Measurements from ENCODE around the gene IMMT.

DNA sequence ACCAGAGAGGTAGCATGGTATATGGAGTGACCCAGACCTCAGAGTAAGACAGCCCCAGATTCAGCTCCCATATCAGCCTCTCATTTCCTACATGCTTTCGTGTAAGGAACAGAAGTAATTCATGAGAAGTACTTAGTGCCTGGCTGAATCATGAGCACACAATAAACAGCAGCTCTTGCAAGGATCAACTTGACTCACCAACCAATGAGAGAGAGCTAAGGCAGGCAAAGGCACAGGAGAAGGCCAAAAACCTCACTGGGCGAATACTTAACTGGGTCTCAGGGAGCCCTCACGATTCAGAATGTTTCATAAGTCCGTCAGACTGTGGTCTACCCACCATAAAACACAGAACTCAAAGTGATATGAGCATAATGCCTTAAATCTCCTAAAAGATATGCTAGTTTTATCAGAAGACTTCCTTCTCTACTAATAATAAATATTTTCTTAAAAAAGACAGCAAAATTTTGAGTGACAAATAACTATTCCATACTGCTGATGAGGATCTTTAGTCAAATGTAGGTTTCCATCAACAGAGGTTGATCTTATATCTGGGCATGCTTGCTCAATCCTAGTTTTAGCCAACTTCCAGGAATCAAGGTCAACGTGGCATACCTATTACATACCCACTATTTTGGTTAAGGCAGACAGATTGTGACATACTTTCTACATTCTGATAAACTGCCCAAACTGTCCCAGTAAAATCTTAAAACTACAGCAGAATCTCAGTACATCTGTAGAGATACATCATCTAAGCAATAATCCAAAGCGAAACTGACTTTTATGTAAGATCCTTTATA lies 34.9 kb downstream of the IMMT start:
- TF ChIP-seq, protein P1, sequence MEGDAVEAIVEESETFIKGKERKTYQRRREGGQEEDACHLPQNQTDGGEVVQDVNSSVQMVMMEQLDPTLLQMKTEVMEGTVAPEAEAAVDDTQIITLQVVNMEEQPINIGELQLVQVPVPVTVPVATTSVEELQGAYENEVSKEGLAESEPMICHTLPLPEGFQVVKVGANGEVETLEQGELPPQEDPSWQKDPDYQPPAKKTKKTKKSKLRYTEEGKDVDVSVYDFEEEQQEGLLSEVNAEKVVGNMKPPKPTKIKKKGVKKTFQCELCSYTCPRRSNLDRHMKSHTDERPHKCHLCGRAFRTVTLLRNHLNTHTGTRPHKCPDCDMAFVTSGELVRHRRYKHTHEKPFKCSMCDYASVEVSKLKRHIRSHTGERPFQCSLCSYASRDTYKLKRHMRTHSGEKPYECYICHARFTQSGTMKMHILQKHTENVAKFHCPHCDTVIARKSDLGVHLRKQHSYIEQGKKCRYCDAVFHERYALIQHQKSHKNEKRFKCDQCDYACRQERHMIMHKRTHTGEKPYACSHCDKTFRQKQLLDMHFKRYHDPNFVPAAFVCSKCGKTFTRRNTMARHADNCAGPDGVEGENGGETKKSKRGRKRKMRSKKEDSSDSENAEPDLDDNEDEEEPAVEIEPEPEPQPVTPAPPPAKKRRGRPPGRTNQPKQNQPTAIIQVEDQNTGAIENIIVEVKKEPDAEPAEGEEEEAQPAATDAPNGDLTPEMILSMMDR (conservative IDR thresholded peaks at IDR 0.05; ENCODE audit: low read depth in 2 of 2) = no peak
- no peak for TF ChIP-seq EZH2 (IDR thresholded peaks at IDR 0.05; ENCODE audit: low read depth, unreplicated experiment)
- no peak for TF ChIP-seq POLR2AphosphoS5 (IDR thresholded peaks at IDR 0.05; ENCODE audit: low read depth)
- TF ChIP-seq, protein P2, sequence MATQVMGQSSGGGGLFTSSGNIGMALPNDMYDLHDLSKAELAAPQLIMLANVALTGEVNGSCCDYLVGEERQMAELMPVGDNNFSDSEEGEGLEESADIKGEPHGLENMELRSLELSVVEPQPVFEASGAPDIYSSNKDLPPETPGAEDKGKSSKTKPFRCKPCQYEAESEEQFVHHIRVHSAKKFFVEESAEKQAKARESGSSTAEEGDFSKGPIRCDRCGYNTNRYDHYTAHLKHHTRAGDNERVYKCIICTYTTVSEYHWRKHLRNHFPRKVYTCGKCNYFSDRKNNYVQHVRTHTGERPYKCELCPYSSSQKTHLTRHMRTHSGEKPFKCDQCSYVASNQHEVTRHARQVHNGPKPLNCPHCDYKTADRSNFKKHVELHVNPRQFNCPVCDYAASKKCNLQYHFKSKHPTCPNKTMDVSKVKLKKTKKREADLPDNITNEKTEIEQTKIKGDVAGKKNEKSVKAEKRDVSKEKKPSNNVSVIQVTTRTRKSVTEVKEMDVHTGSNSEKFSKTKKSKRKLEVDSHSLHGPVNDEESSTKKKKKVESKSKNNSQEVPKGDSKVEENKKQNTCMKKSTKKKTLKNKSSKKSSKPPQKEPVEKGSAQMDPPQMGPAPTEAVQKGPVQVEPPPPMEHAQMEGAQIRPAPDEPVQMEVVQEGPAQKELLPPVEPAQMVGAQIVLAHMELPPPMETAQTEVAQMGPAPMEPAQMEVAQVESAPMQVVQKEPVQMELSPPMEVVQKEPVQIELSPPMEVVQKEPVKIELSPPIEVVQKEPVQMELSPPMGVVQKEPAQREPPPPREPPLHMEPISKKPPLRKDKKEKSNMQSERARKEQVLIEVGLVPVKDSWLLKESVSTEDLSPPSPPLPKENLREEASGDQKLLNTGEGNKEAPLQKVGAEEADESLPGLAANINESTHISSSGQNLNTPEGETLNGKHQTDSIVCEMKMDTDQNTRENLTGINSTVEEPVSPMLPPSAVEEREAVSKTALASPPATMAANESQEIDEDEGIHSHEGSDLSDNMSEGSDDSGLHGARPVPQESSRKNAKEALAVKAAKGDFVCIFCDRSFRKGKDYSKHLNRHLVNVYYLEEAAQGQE (IDR thresholded peaks at IDR 0.05; ENCODE audit: unreplicated experiment) = no peak
- no peak for TF ChIP-seq JUNB (IDR thresholded peaks at IDR 0.05; ENCODE audit: unreplicated experiment)
- no peak for TF ChIP-seq EZH2phosphoT487 (IDR thresholded peaks at IDR 0.05; ENCODE audit: unreplicated experiment)
- TF ChIP-seq ZNF114 (CRISPR knock-in tag; IDR thresholded peaks at IDR 0.05) = no peak
- TF ChIP-seq, protein P3, sequence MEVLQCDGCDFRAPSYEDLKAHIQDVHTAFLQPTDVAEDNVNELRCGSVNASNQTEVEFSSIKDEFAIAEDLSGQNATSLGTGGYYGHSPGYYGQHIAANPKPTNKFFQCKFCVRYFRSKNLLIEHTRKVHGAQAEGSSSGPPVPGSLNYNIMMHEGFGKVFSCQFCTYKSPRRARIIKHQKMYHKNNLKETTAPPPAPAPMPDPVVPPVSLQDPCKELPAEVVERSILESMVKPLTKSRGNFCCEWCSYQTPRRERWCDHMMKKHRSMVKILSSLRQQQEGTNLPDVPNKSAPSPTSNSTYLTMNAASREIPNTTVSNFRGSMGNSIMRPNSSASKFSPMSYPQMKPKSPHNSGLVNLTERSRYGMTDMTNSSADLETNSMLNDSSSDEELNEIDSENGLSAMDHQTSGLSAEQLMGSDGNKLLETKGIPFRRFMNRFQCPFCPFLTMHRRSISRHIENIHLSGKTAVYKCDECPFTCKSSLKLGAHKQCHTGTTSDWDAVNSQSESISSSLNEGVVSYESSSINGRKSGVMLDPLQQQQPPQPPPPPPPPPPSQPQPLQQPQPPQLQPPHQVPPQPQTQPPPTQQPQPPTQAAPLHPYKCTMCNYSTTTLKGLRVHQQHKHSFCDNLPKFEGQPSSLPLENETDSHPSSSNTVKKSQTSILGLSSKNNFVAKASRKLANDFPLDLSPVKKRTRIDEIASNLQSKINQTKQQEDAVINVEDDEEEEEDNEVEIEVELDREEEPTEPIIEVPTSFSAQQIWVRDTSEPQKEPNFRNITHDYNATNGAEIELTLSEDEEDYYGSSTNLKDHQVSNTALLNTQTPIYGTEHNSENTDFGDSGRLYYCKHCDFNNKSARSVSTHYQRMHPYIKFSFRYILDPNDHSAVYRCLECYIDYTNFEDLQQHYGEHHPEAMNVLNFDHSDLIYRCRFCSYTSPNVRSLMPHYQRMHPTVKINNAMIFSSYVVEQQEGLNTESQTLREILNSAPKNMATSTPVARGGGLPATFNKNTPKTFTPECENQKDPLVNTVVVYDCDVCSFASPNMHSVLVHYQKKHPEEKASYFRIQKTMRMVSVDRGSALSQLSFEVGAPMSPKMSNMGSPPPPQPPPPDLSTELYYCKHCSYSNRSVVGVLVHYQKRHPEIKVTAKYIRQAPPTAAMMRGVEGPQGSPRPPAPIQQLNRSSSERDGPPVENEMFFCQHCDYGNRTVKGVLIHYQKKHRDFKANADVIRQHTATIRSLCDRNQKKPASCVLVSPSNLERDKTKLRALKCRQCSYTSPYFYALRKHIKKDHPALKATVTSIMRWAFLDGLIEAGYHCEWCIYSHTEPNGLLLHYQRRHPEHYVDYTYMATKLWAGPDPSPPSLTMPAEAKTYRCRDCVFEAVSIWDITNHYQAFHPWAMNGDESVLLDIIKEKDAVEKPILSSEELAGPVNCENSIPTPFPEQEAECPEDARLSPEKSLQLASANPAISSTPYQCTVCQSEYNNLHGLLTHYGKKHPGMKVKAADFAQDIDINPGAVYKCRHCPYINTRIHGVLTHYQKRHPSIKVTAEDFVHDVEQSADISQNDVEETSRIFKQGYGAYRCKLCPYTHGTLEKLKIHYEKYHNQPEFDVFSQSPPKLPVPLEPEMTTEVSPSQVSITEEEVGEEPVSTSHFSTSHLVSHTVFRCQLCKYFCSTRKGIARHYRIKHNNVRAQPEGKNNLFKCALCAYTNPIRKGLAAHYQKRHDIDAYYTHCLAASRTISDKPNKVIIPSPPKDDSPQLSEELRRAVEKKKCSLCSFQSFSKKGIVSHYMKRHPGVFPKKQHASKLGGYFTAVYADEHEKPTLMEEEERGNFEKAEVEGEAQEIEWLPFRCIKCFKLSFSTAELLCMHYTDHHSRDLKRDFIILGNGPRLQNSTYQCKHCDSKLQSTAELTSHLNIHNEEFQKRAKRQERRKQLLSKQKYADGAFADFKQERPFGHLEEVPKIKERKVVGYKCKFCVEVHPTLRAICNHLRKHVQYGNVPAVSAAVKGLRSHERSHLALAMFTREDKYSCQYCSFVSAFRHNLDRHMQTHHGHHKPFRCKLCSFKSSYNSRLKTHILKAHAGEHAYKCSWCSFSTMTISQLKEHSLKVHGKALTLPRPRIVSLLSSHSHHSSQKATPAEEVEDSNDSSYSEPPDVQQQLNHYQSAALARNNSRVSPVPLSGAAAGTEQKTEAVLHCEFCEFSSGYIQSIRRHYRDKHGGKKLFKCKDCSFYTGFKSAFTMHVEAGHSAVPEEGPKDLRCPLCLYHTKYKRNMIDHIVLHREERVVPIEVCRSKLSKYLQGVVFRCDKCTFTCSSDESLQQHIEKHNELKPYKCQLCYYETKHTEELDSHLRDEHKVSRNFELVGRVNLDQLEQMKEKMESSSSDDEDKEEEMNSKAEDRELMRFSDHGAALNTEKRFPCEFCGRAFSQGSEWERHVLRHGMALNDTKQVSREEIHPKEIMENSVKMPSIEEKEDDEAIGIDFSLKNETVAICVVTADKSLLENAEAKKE (CRISPR knock-in tag; IDR thresholded peaks at IDR 0.05) = no peak
- TF ChIP-seq ZNF331 (CRISPR knock-in tag; IDR thresholded peaks at IDR 0.05; ENCODE audit: low read depth) = no peak
- TF ChIP-seq, protein P4, sequence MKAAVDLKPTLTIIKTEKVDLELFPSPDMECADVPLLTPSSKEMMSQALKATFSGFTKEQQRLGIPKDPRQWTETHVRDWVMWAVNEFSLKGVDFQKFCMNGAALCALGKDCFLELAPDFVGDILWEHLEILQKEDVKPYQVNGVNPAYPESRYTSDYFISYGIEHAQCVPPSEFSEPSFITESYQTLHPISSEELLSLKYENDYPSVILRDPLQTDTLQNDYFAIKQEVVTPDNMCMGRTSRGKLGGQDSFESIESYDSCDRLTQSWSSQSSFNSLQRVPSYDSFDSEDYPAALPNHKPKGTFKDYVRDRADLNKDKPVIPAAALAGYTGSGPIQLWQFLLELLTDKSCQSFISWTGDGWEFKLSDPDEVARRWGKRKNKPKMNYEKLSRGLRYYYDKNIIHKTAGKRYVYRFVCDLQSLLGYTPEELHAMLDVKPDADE (IDR thresholded peaks at IDR 0.05) = no peak
- no peak for TF ChIP-seq CREB1 (CRISPR knock-in tag; IDR thresholded peaks at IDR 0.05; ENCODE audit: low read depth)
- no peak for TF ChIP-seq STAT1 (IDR thresholded peaks at IDR 0.05; ENCODE audit: unreplicated experiment)
- no peak for TF ChIP-seq NANOG (IDR thresholded peaks at IDR 0.05; ENCODE audit: borderline replicate concordance)
